ENCODE results near the gene NADK. TPM values are rescaled to one million over a fixed set of nuclear protein-coding genes. Genes with fewer than 3 reads are reported as not detected.
A peak's percentile ranks its signal among the peaks of the same experiment; 100 is the strongest.

The NADK gene, protein sequence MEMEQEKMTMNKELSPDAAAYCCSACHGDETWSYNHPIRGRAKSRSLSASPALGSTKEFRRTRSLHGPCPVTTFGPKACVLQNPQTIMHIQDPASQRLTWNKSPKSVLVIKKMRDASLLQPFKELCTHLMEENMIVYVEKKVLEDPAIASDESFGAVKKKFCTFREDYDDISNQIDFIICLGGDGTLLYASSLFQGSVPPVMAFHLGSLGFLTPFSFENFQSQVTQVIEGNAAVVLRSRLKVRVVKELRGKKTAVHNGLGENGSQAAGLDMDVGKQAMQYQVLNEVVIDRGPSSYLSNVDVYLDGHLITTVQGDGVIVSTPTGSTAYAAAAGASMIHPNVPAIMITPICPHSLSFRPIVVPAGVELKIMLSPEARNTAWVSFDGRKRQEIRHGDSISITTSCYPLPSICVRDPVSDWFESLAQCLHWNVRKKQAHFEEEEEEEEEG
- 44.6 and 52.1 TPM in 2 replicates for total RNA-seq

DNA sequence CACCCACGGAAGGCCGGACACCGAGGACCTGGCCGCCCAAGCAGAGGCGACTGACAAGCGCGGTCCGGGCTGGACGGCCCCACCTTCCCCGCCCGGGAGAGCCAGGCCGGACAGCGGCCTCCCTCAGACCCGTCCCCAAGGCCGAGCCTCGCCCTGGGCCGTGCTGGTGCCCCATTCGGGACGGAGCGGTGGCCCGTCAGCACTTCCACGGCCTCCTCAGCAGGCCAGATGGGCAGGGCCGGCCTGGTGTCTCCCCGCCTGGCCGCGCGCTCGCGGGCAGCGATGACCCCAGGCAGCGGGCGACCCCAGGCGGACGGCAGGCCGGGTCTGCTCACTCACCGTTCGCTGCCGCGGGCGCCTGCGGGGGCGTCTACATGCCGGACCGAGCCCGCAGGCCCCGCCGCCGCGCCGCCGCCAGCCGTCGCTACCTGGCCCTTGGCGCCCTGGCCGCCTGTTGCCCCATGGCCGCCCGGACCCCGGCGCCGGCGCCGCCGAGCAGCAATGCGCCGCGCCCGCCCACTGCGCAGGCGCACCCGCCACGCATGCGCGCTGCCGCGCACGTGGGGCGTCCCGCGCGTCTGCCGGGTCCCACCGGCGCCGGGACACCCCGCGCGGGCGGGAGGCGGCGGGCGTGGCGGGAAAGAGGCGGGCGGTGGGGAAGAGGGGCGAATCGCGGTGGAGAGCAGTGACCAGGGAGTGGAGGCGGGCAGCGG, at the start of gene NADK:
TSS of gene NADK (minus strand) at position 521 of the 713 bp plus-strand sequence. CDS start 13,064 bp downstream, outside the sequence.
- peak; percentile 75 for DNase-seq

DNA sequence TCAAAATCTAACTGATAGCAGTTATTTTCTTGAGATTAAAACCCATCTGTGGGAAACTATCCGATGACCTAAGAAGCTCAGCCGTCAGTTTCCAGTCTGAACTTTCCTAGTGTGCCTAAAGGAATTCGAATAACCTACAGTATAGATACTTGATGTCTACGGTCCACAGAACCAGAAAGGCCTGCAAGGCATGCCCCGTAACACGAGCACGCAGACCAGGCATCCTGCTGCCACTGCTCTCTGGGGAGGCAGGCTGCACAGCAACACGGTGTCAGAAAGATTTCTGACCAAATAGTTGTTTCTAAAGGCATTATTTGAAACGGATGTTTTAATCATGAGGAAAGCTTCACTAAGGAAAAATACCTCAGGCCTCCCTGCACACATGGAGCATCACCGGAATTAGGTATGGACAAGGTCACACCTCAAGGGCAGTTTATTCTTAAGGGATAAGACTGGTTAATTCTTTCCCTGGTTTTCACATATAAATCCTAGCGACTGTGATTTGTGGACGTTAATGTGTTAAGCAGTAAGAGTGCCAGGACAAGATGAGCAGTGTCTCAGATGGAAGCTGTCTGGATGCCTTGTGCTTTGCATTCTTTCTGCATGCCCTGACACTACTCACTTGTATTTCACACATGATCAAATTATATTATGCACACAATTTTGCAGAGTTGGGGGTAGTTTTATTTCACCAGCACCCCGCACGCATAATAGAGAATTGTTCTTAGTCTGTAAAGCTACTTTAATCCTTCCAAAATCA, 49.0 kb upstream of the NADK start:
- no peak for DNase-seq

DNA sequence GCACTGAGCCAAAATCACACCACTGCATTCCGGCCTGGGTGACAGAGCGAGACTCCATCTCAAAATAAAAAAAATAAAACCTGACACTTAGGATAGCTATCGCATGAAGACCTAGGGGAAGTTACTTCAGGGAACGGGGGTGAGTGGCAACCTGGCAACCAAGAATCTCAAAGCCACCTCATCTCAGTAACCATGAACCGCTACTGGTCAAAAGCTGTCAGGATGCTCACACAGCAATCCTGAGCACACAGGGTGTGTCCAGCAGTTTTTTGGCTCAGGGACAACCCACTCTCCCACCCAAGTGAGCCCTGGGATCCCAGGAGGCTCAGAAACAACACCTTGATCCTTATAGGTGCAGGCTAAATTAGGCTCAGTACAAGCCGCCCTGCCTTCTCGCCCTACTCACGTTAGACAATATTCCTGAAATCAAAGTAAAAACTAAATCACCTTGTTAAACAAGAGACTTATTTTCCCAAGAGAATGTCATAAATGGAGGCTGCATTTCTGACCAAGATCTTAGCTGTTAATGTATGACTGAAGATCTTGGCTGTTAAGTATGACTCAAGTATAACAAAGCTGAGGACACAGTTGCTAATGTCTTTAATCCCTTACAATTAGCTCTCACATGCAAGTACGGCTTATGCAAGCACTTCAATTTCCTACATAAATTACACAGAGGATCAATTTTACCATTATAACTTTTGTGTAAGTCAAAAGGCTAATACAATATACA, 48.3 kb upstream of the NADK start:
- no peak for DNase-seq

DNA sequence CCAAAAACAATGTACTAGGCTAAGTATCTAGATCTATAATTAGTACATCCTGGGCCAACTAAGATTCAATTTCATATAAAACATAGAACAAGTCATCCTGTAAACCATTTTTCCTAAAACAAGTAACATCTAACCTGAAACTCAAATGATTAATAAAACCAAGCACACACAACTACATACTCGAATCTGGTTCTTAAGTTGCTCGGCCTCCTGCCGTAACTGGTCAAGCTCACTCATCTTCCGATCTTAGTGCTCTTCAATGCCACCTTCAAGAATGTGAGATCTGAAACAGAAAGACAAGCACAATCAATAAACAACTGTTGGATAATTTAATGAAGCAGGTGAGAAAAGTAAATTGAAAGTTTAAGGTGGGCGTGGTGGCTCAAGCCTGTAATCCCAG, 46.9 kb upstream of the NADK start:
- no peak for DNase-seq

DNA sequence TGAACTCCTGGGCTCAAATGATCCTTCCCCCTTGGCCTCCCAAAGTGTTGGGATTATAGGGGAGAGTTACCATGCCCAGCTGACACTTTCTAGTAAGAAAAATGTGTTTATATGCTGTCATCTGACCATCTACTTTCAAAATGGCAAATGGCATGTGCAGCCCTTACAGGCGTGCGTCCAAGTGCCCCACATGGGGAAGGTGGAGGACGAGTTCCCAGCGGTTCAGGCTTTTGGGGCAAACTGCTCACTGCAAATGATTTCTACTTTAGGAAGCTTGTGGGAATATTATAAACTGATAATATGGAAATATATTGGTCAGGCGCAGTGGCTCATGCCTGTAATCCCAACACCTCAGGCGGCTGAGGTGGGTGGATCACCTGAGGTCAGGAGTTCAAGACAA, 41.5 kb upstream of the NADK start:
- no peak for DNase-seq

DNA sequence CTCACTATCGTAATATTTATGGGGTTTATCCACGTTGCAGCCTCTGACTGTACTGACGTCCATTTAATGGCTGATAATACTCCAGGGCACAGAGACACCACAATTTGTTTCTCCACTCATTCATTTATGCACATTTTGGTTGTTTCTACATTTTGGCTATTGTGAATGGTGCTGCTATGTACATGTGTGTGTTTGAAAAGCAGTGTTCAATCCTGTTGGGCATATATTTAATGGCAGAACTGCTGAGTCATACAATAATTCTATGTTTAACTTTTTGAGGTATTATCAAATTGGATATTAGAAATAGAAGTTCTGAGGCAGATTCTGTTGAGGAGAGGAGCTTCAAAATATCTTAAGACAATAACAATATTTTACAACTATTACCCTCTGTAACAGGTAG, 39.0 kb upstream of the NADK start:
- DNase-seq: no peak

DNA sequence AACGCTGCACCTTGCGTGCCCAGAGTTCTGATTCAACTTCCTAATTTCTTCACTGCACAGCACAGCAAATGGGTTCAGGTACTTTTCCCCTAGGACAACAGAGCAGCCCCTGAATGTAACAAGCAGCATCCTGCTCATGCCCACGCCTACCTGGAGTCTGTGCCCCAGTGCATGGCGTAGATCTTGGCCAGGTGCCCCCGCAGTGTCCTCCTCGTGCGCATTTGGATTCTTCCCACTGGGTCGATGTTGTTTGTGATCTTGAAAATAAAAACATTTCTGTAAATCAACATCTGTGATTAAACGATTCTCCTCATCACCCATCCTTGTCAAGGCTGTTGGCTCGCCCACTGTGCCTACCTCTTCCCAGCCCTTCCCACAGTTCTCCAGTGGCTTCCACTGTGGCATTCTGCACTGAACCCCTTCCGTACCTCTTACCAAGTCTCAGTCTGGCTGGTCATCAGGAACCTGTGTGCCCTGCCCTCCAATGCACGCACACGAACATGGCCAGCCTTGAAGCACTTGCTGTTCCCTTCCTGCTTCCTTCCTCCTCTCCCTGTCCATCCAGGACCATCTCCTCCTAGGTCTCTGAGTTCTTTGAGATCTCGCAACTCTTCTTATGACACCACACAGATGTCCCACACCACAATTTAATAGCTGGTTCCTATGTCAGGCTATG, 37.5 kb upstream of the NADK start:
- DNase-seq: no peak

DNA sequence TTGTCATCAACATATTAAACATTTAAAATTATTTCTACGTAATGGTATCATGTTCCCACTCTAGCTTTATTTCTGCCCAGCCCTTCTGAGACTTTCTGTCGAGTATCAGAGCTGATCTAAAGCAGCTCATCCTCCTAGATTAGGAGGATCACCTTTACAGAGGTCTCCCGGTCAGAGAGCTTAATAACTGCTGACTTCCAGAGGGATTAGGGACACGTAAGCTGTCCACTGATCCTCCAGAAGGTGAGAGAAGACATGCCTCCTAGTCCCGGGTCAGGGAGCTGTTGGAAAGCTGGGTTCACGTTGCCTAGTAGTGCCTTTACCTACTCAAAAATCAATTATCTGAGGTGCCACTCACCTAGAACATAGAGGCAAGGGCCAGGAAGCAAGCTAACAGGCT, 31.2 kb upstream of the NADK start:
- no peak for DNase-seq

DNA sequence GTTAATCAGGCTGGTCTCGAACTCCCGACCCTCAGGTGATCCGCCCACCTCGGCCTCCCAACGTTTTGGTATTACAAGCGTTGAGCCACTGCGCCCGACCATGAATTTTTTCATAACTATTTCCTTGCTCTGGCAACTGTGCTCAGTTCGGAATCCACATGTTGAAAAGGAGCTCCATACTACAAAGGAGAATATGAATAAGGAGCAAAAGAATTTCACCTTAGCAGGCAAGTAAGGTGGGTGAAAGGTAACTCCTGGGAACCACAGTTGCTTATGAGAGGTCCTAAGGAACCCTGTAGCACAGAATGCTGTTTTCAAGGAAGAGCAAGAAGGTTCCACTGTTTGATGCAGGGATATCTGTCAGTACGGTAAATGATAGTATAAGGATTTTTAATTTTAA, 29.9 kb upstream of the NADK start:
- no peak for DNase-seq

DNA sequence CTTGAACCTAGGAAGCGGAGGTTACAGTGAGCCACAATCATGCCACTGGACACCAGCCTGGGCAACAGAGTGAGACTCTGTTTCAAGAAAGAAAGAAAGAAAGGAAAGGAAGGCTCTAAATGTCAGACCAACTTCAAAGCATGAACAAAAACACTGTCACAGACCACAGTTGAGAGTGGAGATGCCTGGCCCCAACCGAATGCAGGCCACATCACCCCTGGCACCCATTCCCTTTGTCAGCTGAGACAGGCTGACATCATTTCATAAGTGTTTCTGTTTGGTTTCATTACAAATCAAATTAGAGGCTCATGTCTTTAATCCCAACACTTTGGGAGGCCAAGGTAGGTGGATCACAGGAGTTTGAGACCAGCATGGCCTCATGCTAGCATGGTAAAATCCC, 28.6 kb upstream of the NADK start:
- no peak for DNase-seq

DNA sequence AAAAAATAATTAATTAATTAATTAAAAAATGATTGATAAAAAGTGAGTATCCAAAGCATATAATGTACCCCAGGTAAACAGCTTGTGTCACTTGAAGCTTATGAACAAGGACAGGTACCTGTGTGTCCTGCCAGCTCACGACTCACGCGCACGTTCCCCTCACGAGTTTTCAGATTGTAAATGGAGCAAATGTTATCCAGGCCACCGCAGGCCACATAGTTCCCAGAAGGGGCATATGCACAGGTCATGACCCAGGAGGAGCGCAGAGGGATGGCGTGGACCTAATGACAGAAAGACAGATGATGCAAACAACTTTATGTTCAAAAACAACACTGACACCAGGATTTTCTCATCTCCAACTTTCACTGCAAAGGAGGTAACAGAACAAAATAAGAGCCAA, 26.0 kb upstream of the NADK start:
- DNase-seq: no peak

DNA sequence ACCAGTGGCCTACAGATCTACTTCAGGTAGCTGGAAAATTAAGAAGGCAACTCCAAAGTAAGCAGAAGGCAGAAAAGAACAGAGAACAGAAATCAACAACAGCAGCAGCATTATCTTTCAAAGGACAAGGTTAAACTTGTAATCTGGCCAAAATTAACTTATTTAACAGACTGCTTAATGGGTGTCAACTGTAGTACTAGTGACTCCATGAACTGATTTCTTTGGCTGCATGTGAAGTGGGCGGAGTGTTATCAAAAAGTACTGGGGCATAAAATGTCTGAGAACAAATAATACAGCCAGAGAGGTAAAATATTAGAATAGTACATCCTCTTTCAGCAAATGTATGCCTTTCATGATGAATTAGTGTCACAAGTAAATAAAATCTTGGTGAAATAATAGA, 24.6 kb upstream of the NADK start:
- no peak for DNase-seq

DNA sequence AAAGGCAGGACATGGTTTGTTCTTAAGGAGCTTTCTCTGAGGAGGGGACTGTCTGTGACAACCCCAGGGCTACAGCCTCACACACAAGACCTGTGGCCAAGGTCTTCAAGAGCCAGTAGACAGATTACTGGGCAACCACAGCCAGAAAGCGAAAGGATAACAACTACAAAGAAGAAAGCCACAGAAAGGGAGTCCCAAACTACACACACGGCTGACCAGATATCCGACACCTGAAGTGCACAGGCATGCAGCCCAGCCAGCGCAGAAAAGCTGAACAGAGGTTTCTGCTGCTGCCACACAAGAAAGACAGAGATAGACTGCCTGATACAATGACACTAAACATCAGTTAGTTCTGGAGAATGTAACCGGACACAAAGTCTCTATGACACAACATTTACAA, 21.4 kb upstream of the NADK start:
- DNase-seq: no peak

DNA sequence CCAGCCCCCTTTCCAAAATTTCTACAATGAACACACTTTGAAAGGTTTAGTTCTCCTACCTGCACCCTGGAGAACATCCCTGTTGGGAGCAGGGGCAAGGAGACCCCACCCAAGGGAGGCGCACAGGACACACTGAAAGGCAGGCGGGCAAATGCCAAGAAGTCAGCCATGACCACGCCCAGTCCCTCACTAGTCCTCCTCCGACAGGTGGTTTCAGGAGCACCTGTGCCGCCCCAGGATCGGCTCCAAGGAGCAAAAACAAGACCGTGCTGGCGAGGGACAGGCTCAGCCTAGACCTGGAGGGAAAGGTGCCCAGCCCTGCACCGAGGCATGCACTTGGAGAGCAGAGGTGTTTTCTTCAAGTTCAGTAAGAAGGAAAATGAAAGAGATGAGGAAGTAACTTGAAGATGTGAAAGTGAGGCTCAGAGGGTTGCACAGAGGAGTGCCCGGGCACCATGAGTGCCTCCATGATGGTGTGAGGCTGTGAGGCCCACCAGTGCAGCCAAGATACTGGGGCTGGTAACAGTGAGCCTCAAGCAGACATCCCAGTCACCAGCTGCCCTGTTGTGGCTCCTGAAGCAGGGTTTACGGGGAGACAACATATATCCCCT, 19.6 kb upstream of the NADK start:
- DNase-seq: no peak

DNA sequence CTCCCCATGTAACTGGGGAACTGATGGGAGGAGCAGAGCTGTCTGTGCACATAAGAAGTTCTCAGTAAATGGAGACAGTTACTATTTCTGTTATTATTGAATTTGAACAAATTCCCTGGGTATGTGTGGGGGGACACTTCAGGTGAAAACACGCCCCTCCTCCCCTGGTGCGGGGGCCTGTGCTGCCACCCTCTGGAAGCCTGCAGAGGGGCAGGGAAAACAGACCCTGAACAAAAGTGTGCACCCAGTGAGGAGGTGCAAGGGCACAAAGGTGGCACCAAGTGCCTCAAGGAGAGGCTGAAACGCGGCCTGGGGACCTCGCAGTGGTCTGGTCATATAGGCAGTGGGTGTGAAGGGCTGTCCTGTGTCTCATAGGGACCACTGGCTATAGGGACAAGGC, 18.2 kb upstream of the NADK start:
- DNase-seq: no peak

DNA sequence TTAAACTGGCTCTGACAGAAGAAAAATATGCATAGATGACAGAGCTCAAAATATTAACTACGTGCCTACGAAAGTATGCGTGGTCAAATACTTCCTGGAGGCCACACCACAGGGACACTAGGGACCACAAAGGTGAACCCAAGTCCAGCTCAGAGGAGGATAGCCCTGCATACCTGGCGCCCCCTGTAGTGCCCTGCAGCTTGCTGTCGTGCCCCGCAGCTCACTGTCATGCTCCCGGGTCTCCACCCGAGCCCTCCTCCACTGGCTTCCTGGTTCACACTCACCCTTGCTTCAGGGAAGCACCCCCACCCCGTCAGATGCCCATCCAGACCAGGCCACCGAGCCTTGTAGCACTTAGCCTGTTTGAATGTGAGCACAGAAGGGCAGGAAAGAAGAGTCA, 16.7 kb upstream of the NADK start:
- no peak for DNase-seq

DNA sequence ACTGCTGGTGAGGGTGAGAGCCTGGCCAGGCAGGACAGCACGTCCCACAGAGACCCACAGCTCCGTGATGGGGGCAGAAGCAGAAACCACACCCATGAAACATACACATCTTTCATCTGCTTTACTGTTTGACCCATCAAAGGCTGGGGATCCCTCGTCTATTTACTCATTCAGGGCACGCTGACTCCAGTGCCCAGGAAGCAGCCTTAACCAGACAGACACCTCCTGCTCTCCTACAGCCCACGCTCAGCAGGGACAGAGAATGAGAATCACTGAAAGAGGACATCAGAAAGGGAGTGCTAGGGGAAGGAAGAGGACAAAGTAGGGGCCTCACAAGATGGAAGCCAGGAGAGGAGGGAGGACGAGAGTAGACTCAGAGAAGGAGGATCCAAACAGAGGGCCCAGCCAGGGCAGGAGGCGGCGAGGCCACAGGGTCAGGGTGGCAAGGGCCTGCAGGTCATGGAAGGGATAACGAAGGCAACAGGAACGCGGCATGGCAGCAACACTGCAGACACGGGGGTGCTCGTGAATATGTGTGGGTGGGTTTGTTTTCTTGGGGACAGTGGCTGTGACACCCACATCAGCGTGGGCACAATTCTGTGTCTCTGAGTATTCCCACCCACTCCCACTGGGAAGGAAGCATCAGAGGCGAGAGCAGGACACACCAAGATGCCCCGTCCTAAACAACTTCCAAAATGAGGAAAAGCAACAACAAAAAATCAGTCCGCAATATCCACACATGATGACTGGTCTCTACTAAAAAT, 15.4 kb upstream of the NADK start:
- no peak for DNase-seq

DNA sequence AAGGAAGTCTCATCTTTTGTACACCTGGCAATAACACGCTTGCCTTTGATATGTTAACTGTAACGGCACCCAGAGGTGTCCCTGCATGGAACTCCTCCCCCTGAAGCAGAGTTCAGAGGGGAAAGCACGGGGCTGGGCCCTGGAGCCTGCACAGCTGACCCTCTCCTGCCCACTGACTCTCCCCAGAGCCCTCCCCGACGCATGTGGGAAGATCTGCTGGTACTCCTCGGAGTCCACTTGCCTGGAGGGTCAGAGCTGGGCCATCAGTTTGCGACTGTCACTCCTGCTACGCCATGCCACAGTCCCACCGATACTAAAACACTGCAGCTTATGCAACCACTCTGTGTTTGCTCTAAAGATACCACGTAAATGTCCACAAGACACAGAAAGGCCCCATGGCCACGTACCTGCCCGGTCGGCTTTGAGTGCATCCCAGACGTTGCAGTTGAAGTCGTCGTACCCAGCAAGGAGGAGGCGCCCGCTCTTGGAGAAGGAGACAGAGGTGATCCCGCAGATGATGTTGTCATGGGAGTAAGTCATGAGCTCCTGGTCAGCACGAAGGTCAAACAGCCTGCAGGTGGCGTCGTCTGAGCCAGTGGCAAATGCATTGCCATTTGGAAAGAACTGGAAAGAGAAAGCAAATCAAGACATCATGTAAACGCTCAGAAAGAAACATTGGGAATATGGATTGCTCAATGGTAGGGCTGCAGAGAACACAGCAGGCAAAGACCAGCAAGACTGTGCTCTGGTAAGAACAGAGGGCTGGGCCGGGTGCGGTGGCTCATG, 10.6 kb upstream of the NADK start:
- peak; percentile 61 for DNase-seq

DNA sequence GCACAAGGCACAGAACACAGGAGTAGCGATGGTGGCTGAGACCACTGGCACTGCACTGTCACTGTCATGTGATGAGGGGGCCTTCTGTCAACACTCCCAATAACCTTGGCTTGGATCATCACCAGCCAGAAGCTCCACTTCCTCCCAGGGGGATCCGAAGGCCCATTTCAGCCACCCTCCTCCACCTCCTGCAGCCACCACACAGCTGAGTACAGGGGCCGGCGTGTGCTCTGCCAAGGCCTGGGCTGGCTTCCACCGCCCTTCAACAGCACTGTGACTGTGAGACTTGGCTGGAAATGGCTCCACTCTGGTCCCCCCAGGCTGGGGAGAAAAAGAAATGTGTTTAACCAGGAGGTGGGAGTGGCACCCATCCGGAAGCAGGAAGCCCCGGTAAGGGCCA, 9.9 kb upstream of the NADK start:
- DNase-seq: no peak

Data from dermis blood vessel endothelial cell (primary cell).